MM.1S (cell line): ENCODE data around the gene RAB14.

Source experiments
- DNase-seq: peaks from one replicate; pipeline ENCODE4 v3.0.0-alpha.2; 2015
- H2AFZ ChIP-seq: fragments of 300-600 bp; sonication (generic); 2 replicates; pipeline ENCODE4 v1.6.0; 2016; ENCODE audit warnings: antibody characterized with exemption, low read length
- H3F3A ChIP-seq: fragments of 300-600 bp; sonication (generic); 2 replicates; pipeline ENCODE4 v1.6.1; 2016; ENCODE audit warnings: mild to moderate bottlenecking, antibody characterized with exemption, low read length, moderate library complexity, mixed read lengths; ENCODE audit not compliant: insufficient read depth
- H3K27ac ChIP-seq: fragments of 300-600 bp; sonication (generic); 2 replicates; pipeline ENCODE4 v1.5.1; 2016; ENCODE audit warnings: mild to moderate bottlenecking, low read length
- H3K27me3 ChIP-seq: fragments of 300-600 bp; sonication (generic); replicated peaks from 2 replicates; pipeline ENCODE4 v1.6.0; 2016; ENCODE audit warnings: low read length; ENCODE audit not compliant: insufficient read depth
- H3K36me3 ChIP-seq: fragments of 300-600 bp; sonication (generic); replicated peaks from 2 replicates; pipeline ENCODE4 v1.6.1; 2016; ENCODE audit warnings: mild to moderate bottlenecking, low read length, mixed read lengths; ENCODE audit not compliant: insufficient read depth
- H3K4me1 ChIP-seq: fragments of 300-600 bp; sonication (generic); 2 replicates; pipeline ENCODE4 v1.6.1; 2016; ENCODE audit warnings: low read length, mixed read lengths
- H3K4me2 ChIP-seq: fragments of 300-600 bp; sonication (generic); 2 replicates; pipeline ENCODE4 v1.6.0; 2016; ENCODE audit warnings: low read depth, low read length
- H3K4me3 ChIP-seq: fragments of 300-600 bp; sonication (generic); 2 replicates; pipeline ENCODE4 v1.5.1; 2016; ENCODE audit warnings: low read length, mixed read lengths
- H3K79me2 ChIP-seq: fragments of 300-600 bp; sonication (generic); 2 replicates; pipeline ENCODE4 v1.6.1; 2016; ENCODE audit warnings: mixed run types, low read length, mixed read lengths
- H3K9ac ChIP-seq: fragments of 300-600 bp; sonication (generic); 2 replicates; pipeline ENCODE4 v1.6.1; 2016; ENCODE audit warnings: low read length, mixed read lengths
- H3K9me2 ChIP-seq: fragments of 300-600 bp; sonication (generic); replicated peaks from 2 replicates; pipeline ENCODE4 v1.6.1; 2016; ENCODE audit warnings: mild to moderate bottlenecking, low read length, mixed read lengths; ENCODE audit not compliant: insufficient read depth
- H3K9me3 ChIP-seq: fragments of 300-600 bp; sonication (generic); replicated peaks from 2 replicates; pipeline ENCODE4 v1.6.1; 2016; ENCODE audit warnings: mild to moderate bottlenecking, low read length, mixed read lengths; ENCODE audit not compliant: insufficient read depth
- H4K20me1 ChIP-seq: fragments of 300-600 bp; sonication (generic); 2 replicates; pipeline ENCODE4 v1.6.1; 2016; ENCODE audit warnings: mild to moderate bottlenecking, low read length, moderate library complexity, mixed read lengths; ENCODE audit not compliant: insufficient read depth
- CTCF ChIP-seq: fragments of 300-600 bp; sonication (generic); IDR thresholded peaks from 2 replicates; pipeline ENCODE4 v1.5.1; 2016; ENCODE audit warnings: antibody characterized with exemption, low read length, mixed read lengths
- EZH2 ChIP-seq: fragments of 300-600 bp; sonication (generic); optimal IDR thresholded peaks from 2 replicates; pipeline ENCODE3; 2017; ENCODE audit warnings: low read depth, mild to moderate bottlenecking, antibody characterized with exemption, low read length, mixed read lengths
- EZH2phosphoT487 ChIP-seq: fragments of 300-600 bp; sonication (generic); IDR thresholded peaks from 2 replicates; pipeline ENCODE4 v1.6.1; 2018; ENCODE audit warnings: antibody characterized with exemption, low read length

RAB14 gene

GRCh38 chr9:121144482-121144881, 57.2 kb downstream of the RAB14 start:
- Histone ChIP-seq H2AFZ (no peak overlapping the region), H3K36me3 (peaks cover 17% of the 10 kb centered on the region), H3K4me2 (no peak overlapping the region), H3K4me1 (no peaks in the 10 kb centered on the region), H3K27me3 (no peaks in the 10 kb centered on the region), H3F3A (no peaks in the 10 kb centered on the region), H3K4me3 (no peak overlapping the region), H3K27ac (no peak overlapping the region), H3K9ac (no peak overlapping the region), H4K20me1 (no peaks in the 10 kb centered on the region), H3K79me2 (no peaks in the 10 kb centered on the region), H3K9me2 (no peaks in the 10 kb centered on the region), H3K9me3 (no peaks in the 10 kb centered on the region)
- no peak for DNase-seq
- no peak for TF ChIP-seq EZH2phosphoT487
- TF ChIP-seq EZH2: no peak
- no peak for TF ChIP-seq CTCF

- no peak for DNase-seq
- no peak overlapping the region for H3K4me2 ChIP-seq
- no peaks in the 10 kb centered on the region for H3K27me3 ChIP-seq
- H3K9ac ChIP-seq: no peak overlapping the region
- H3K9me2 ChIP-seq: no peaks in the 10 kb centered on the region
- no peaks in the 10 kb centered on the region for H3K79me2 ChIP-seq
- peaks cover 14% of the 10 kb centered on the region for H3K36me3 ChIP-seq
- no peaks in the 10 kb centered on the region for H3F3A ChIP-seq
- no peaks in the 10 kb centered on the region for H3K9me3 ChIP-seq
- H4K20me1 ChIP-seq: no peaks in the 10 kb centered on the region
- H3K4me3 ChIP-seq: no peak overlapping the region
- H2AFZ ChIP-seq: no peak overlapping the region
- TF ChIP-seq EZH2: no peak
- no peak for TF ChIP-seq EZH2phosphoT487
- H3K4me1 ChIP-seq: no peaks in the 10 kb centered on the region
- H3K27ac ChIP-seq: no peak overlapping the region
Measured at GRCh38 chr9:121143771-121144170, 57.9 kb downstream of the RAB14 start.

DNA sequence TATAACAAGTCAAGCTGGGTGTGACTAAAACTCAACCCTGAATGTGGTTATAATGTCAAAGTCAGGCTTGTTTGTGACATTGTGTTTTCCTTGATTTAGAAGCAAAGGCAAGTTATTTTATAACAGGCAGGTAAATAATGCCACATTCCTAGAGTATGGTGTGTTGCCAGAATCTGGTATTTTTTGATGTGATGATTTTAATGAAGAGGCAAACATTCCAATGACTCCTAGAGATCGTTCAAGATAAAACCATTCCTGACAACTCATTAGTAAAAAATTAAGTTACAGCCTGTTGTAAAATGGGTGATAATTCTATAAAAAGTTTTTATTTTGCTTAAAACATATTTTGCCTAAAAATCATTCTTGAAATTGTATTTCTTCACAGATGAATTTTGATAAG, 60.0 kb downstream of the RAB14 start:
- H2AFZ ChIP-seq: no peak overlapping the region
- no peaks in the 10 kb centered on the region for H4K20me1 ChIP-seq
- no peak overlapping the region for H3K27ac ChIP-seq
- peaks cover 14% of the 10 kb centered on the region for H3K36me3 ChIP-seq
- TF ChIP-seq EZH2phosphoT487: no peak
- no peak for TF ChIP-seq EZH2
- no peak for TF ChIP-seq CTCF
- no peaks in the 10 kb centered on the region for H3K9me2 ChIP-seq
- H3K9me3 ChIP-seq: no peaks in the 10 kb centered on the region
- no peaks in the 10 kb centered on the region for H3F3A ChIP-seq
- H3K4me2 ChIP-seq: no peak overlapping the region
- no peak for DNase-seq
- H3K4me1 ChIP-seq: no peaks in the 10 kb centered on the region
- H3K79me2 ChIP-seq: no peaks in the 10 kb centered on the region
- H3K27me3 ChIP-seq: no peaks in the 10 kb centered on the region
- no peak overlapping the region for H3K4me3 ChIP-seq
- no peak overlapping the region for H3K9ac ChIP-seq

- no peaks in the 10 kb centered on the region for H3K9me2 ChIP-seq
- H3K36me3 ChIP-seq: peaks cover 14% of the 10 kb centered on the region
- H3K79me2 ChIP-seq: no peaks in the 10 kb centered on the region
- no peak overlapping the region for H2AFZ ChIP-seq
- H3K9ac ChIP-seq: no peak overlapping the region
- no peak overlapping the region for H3K4me2 ChIP-seq
- H3K27ac ChIP-seq: no peak overlapping the region
- no peak for DNase-seq
- H3K9me3 ChIP-seq: no peaks in the 10 kb centered on the region
- H3K27me3 ChIP-seq: no peaks in the 10 kb centered on the region
- H3K4me3 ChIP-seq: no peak overlapping the region
- H4K20me1 ChIP-seq: no peaks in the 10 kb centered on the region
- H3K4me1 ChIP-seq: no peaks in the 10 kb centered on the region
- TF ChIP-seq EZH2phosphoT487: no peak
- TF ChIP-seq CTCF: no peak
- no peak for TF ChIP-seq EZH2
- no peaks in the 10 kb centered on the region for H3F3A ChIP-seq
Measured at GRCh38 chr9:121141306-121141705, 60.4 kb downstream of the RAB14 start.
